ENCODE results near the gene PAWR.

- TF ChIP-seq POLR2A (IDR thresholded peaks at IDR 0.05), result no peak
- TF ChIP-seq, protein P1, sequence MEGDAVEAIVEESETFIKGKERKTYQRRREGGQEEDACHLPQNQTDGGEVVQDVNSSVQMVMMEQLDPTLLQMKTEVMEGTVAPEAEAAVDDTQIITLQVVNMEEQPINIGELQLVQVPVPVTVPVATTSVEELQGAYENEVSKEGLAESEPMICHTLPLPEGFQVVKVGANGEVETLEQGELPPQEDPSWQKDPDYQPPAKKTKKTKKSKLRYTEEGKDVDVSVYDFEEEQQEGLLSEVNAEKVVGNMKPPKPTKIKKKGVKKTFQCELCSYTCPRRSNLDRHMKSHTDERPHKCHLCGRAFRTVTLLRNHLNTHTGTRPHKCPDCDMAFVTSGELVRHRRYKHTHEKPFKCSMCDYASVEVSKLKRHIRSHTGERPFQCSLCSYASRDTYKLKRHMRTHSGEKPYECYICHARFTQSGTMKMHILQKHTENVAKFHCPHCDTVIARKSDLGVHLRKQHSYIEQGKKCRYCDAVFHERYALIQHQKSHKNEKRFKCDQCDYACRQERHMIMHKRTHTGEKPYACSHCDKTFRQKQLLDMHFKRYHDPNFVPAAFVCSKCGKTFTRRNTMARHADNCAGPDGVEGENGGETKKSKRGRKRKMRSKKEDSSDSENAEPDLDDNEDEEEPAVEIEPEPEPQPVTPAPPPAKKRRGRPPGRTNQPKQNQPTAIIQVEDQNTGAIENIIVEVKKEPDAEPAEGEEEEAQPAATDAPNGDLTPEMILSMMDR (IDR thresholded peaks at IDR 0.05), result no peak
Measured at GRCh38 chr12:79689477-79690141, 1.2 kb downstream of the PAWR start.

Data from breast epithelium (tissue), 3 donors.